GM12864 (cell line): ENCODE data around the gene C1orf105.
"Not testable (repeated sequence)": the region's sequence is repeated elsewhere in the genome, so short reads cannot be mapped to it uniquely, and the experiment has no call there.

Source experiments
- DNase-seq: peaks from one replicate; pipeline ENCODE4 v3.0.0-alpha.2; 2011; ENCODE audit warnings: low read depth
- H3K4me3 ChIP-seq: 2 replicates; pipeline ENCODE4 v1.5.1; 2011; ENCODE audit warnings: mild to moderate bottlenecking, low read depth, low read length, control low read depth
- CTCF ChIP-seq: IDR thresholded peaks from 2 replicates; pipeline ENCODE4 v1.5.1; 2011; ENCODE audit warnings: low read depth, mild to moderate bottlenecking, moderate library complexity, low read length, control low read depth, inconsistent platforms; ENCODE audit errors: missing control alignments

Gene C1orf105

GRCh38 chr1:172487550-172487949 is 67.1 kb downstream of the C1orf105 start:
- TF ChIP-seq CTCF, result no peak
- no peak for DNase-seq
- no peak overlapping the region for H3K4me3 ChIP-seq

- no peak for TF ChIP-seq CTCF
- no peak overlapping the region for H3K4me3 ChIP-seq
- DNase-seq, result no peak
These were observed 67.9 kb downstream of the C1orf105 start for GRCh38 chr1:172488393-172488792.

GRCh38 chr1:172489847-172490246 is 69.4 kb downstream of the C1orf105 start:
- DNase-seq, result no peak
- no peak overlapping the region for H3K4me3 ChIP-seq
- no peak for TF ChIP-seq CTCF

GRCh38 chr1:172492421-172492820 is 71.9 kb downstream of the C1orf105 start:
- TF ChIP-seq CTCF, result no peak
- DNase-seq, result no peak
- H3K4me3 ChIP-seq, result no peak overlapping the region

- no peak for DNase-seq
- H3K4me3 ChIP-seq, result no peak overlapping the region
- TF ChIP-seq CTCF, result no peak
These were observed 73.7 kb downstream of the C1orf105 start for GRCh38 chr1:172494166-172494565.

- not testable (repeated sequence) for H3K4me3 ChIP-seq, DNase-seq
These were observed 75.6 kb downstream of the C1orf105 start for GRCh38 chr1:172496127-172496526.

- no peak overlapping the region for H3K4me3 ChIP-seq
- DNase-seq, result no peak
- no peak for TF ChIP-seq CTCF
These were observed 76.2 kb downstream of the C1orf105 start for GRCh38 chr1:172496678-172497077.

GRCh38 chr1:172497230-172497629 is 76.7 kb downstream of the C1orf105 start:
- DNase-seq, result no peak
- TF ChIP-seq CTCF, result no peak
- no peak overlapping the region for H3K4me3 ChIP-seq
